GOT3 (cell line): ENCODE data around the gene EIF3I.

Source experiments
- DNase-seq: peaks from one replicate; lab custom pipeline; 2025; ENCODE audit warnings: mixed read lengths; lab: John Stamatoyannopoulos, UW

The EIF3I gene

DNA sequence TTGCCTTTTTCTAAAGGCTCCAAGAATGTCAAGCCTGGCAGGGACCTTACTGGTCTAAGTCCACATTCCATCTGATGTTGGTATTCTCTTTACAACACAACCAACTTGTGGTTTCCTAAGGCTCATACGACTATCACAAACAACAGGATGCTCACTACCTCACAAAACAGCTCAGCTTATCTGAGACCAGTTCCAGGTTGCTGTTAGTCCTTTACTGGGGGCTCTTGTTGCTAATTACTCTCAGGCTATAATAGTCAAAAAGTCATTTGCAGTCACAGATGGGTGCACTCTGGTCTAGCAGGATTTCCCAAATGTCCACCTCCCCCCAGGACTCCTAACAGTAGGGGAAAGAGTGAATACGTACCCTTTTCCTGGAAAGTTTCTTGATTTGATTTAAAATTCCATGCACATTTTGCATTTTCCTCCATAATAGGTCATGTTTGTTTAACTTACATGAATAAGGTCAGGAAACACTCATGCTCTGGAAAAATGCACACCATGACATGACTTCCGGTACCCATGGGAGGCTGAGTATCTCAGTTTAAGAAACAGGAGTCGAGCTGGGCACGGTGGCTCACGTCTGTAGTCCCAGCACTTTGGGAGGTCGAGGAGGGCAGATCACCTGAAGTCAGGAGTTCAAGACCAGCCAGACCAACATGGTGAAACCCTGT is 44.8 kb downstream of the EIF3I start:
- no peak for DNase-seq

- no peak for DNase-seq
Observed at GRCh38 chr1:32269744-32270143, 47.5 kb downstream of the EIF3I start.

- no peak for DNase-seq
Observed at GRCh38 chr1:32272557-32273390, 50.6 kb downstream of the EIF3I start.

GRCh38 chr1:32273391-32274208 is 51.4 kb downstream of the EIF3I start:
- DNase-seq, result no peak

DNA sequence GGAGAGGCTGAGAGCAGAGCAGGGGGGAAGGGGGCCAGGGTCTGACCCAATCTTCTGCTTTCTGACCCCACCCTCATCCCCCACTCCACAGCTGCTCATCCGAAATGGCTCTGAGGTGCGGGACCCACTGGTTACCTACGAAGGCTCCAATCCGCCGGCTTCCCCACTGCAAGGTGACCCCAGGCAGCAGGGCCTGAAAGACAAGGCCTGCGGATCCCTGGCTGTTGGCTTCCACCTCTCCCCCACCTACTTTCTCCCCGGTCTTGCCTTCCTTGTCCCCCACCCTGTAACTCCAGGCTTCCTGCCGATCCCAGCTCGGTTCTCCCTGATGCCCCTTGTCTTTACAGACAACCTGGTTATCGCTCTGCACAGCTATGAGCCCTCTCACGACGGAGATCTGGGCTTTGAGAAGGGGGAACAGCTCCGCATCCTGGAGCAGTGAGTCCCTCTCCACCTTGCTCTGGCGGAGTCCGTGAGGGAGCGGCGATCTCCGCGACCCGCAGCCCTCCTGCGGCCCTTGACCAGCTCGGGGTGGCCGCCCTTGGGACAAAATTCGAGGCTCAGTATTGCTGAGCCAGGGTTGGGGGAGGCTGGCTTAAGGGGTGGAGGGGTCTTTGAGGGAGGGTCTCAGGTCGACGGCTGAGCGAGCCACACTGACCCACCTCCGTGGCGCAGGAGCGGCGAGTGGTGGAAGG is 52.6 kb downstream of the EIF3I start:
- no peak for DNase-seq

DNA sequence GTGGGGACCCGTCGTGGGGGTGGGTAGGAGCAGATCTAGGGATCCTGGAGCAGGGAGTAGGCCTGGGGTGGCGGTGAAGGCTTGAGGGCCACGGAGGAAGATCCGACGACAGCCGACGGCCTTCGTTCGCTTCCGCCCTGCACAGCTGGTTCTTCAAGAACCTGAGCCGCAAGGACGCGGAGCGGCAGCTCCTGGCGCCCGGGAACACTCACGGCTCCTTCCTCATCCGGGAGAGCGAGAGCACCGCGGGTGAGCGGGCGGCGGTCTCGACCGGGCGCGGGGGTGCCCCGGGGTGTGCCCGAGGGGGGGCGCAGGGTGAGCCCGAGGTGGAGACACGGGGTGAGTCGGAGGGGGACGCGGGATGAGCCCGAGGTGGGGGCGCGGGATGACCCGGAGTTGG is 53.2 kb downstream of the EIF3I start:
- DNase-seq, result no peak

DNA sequence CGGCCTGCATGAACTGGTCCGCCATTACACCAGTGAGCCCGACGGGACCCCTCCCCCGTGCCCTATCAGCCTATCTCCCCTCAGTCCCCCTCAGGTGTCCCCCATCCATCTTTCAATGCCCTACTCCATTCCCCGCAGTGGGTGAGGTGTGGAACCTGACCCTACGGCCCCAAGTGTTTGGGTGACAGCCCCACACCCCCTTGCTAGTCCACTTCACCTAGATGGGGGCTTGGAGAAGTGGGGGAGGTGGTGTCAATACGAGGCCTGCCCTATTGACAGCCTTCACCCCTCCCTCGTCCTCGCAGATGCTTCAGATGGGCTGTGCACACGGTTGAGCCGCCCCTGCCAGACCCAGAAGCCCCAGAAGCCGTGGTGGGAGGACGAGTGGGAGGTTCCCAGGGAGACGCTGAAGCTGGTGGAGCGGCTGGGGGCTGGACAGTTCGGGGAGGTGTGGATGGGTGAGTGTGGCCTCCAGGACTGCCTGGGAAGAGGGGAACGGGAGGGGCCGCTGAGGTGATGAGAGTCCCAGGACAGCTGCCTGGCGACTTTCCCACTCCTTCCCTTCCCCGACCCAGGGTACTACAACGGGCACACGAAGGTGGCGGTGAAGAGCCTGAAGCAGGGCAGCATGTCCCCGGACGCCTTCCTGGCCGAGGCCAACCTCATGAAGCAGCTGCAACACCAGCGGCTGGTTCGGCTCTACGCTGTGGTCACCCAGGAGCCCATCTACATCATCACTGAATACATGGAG is 54.0 kb downstream of the EIF3I start:
- DNase-seq, result no peak
